Stimulated activated naive CD8-positive, alpha-beta T cell treated with anti-CD3 and anti-CD28 coated beads, Interleukin-15, Interleukin-2, amounts not matched to agents 100 U/mL and 50 U/mL, for 24 hours (primary cell): Measurements from ENCODE around the gene NCBP2L.
A peak's percentile ranks its signal among the peaks of the same experiment; 100 is the strongest.

ENCODE experiments used
- ATAC-seq: fragments of 150-1000 bp; cut with Tn5 transposase; one replicate; pipeline ENCODE4 v1.10.0; 2021
- DNase-seq: peaks from one replicate; pipeline ENCODE4 v3.0.0; 2021

NCBP2L gene

GRCh38 chrX:107752714-107753113, 24.8 kb upstream of the NCBP2L start:
- ATAC-seq = no peak

GRCh38 chrX:107753187-107753586, 24.3 kb upstream of the NCBP2L start:
- ATAC-seq (no peak), DNase-seq (no peak)

More at GRCh38 chrX:107752714-107753113, 24.8 kb upstream of the NCBP2L start:
- no peak for DNase-seq

GRCh38 chrX:107755721-107756120, 21.8 kb upstream of the NCBP2L start:
- ATAC-seq (no peak), DNase-seq (no peak)

- ATAC-seq (no peak), DNase-seq (no peak)
These were observed 19.2 kb upstream of the NCBP2L start for GRCh38 chrX:107758231-107758766.

GRCh38 chrX:107760304-107761077, 17.0 kb upstream of the NCBP2L start:
- ATAC-seq (no peak), DNase-seq (no peak)

- ATAC-seq (no peak), DNase-seq (no peak)
These were observed 13.9 kb upstream of the NCBP2L start for GRCh38 chrX:107763647-107764046.

- ATAC-seq (no peak), DNase-seq (no peak)
These were observed 12.5 kb upstream of the NCBP2L start for GRCh38 chrX:107764845-107765608.

- no peak for DNase-seq
- no peak for ATAC-seq
These were observed 10.9 kb upstream of the NCBP2L start for GRCh38 chrX:107766470-107767150.

GRCh38 chrX:107768051-107768450, 9.5 kb upstream of the NCBP2L start:
- no peak for ATAC-seq

GRCh38 chrX:107769581-107770317, 7.8 kb upstream of the NCBP2L start:
- no peak for ATAC-seq

More at GRCh38 chrX:107768051-107768450, 9.5 kb upstream of the NCBP2L start:
- DNase-seq = no peak

GRCh38 chrX:107773206-107773605, 4.3 kb upstream of the NCBP2L start:
- no peak for ATAC-seq
- no peak for DNase-seq

More at GRCh38 chrX:107769581-107770317, 7.8 kb upstream of the NCBP2L start:
- no peak for DNase-seq

GRCh38 chrX:107773906-107774435, 3.6 kb upstream of the NCBP2L start:
- no peak for DNase-seq
- ATAC-seq = no peak

GRCh38 chrX:107775000-107775733, 2.4 kb upstream of the NCBP2L start:
- DNase-seq = peak; percentile 6

GRCh38 chrX:107775734-107776511, 1.6 kb upstream of the NCBP2L start, which contains the start of gene TSC22D3:
TSS of gene TSC22D3 (minus strand) at chrX:107775787. CDS start at chrX:107775419, 368 bp downstream.
- DNase-seq (peak; percentile 62), ATAC-seq (peak; percentile 88)

More at GRCh38 chrX:107775000-107775733, 2.4 kb upstream of the NCBP2L start:
- ATAC-seq = no peak

GRCh38 chrX:107776649-107777535, 641 bp upstream of the NCBP2L start:
- DNase-seq (peak; percentile 65), ATAC-seq (peak; percentile 78)

GRCh38 chrX:107780525-107780924, 3.0 kb downstream of the NCBP2L start:
- no peak for ATAC-seq
- DNase-seq = no peak

- ATAC-seq = no peak
- DNase-seq = no peak
These were observed 10.3 kb downstream of the NCBP2L start for GRCh38 chrX:107787827-107788226.

- no peak for ATAC-seq
- DNase-seq = no peak
These were observed 26.9 kb downstream of the NCBP2L start for GRCh38 chrX:107804427-107804826.

- DNase-seq (no peak), ATAC-seq (no peak)
These were observed 27.6 kb downstream of the NCBP2L start for GRCh38 chrX:107805179-107805578.
